A549 (cell line): ENCODE data around the gene BCAS1. TPM values are rescaled to one million over a fixed set of nuclear protein-coding genes. Genes with fewer than 3 reads are reported as not detected.

ENCODE experiments used
- ATAC-seq, 2 experiments: fragments of 200-7000 bp in 1 of 2; fragments of >200 bp in 1 of 2; cut with Nextera tagmentation in 1 of 2; cut with Tn5 transposase in 1 of 2; 3 replicates each; pipeline versions ENCODE4 v1.8.0 to v1.9.1; 2018 to 2020; ENCODE audit warnings: mild to moderate bottlenecking in 1 of 2, moderate library complexity in 1 of 2
- CTCF ChIA-PET: fragments of 300-600 bp; sonication (Branson Sonifier 250); formaldehyde crosslinking; extraction: SDS; loops from one replicate; lab custom pipeline; 2021; ENCODE audit warnings: antibody characterized with exemption, inconsistent platforms; lab: Yijun Ruan, JAX
- POLR2A ChIA-PET: fragments of 350-600 bp; formaldehyde crosslinking; extraction: SDS; loops from one replicate; lab custom pipeline; 2021; ENCODE audit warnings: antibody characterized with exemption, inconsistent platforms; lab: Yijun Ruan, JAX
- DNase-seq, 2 experiments: peaks; one replicate each; pipeline versions ENCODE4 v3.0.0 to v3.0.0-alpha.2; 2011 to 2016; ENCODE audit warnings: low read depth in 1 of 2, low spot score in 1 of 2
- FAIRE-seq: peaks from 2 replicates; lab custom pipeline; 2011; peaks lifted over from hg19 to GRCh38; lab: Jason Lieb, UNC
- H3K27ac ChIP-seq, 2 experiments: fragments of >200 bp; sonication (Bioruptor Twin); formaldehyde crosslinking; 3 replicates each; pipeline ENCODE4 v1.5.1; 2016 to 2017
- H3K4me1 ChIP-seq: fragments of >200 bp; sonication (Bioruptor Twin); formaldehyde crosslinking; 3 replicates; pipeline ENCODE4 v1.6.1; 2016
- H3K4me2 ChIP-seq: fragments of >200 bp; sonication (Bioruptor Twin); formaldehyde crosslinking; 3 replicates; pipeline ENCODE4 v1.6.1; 2016
- H3K4me3 ChIP-seq: fragments of >200 bp; sonication (Bioruptor Twin); formaldehyde crosslinking; 3 replicates; pipeline ENCODE4 v1.5.1; 2016
- H3K9me3 ChIP-seq: fragments of >200 bp; sonication (Bioruptor Twin); formaldehyde crosslinking; 3 replicates; pipeline ENCODE4 v1.6.1; 2016
- CHD4 ChIP-seq: fragments of 200-600 bp; sonication (generic); IDR thresholded peaks from 2 replicates; pipeline ENCODE4 v1.6.1; 2016; ENCODE audit warnings: antibody characterized with exemption, mild to moderate bottlenecking, borderline replicate concordance
- CTCF ChIP-seq: fragments of >200 bp; sonication (Bioruptor Twin); formaldehyde crosslinking; IDR thresholded peaks from 3 replicates; pipeline ENCODE4 v1.5.1; 2016
- E2F6 ChIP-seq: IDR thresholded peaks from 2 replicates; pipeline ENCODE4 v1.6.1; 2012; ENCODE audit warnings: low read depth, borderline replicate concordance
- EHF ChIP-seq: fragments of 250-450 bp; sonication (Bioruptor Pico); IDR thresholded peaks from 2 replicates; pipeline ENCODE4 v1.5.0; 2020; ENCODE audit warnings: mild to moderate bottlenecking
- HES2 ChIP-seq: fragments of >200 bp; sonication (Bioruptor Twin); formaldehyde crosslinking; IDR thresholded peaks from 2 replicates; pipeline ENCODE4 v1.6.1; 2016
- HEYL ChIP-seq: fragments of 250-450 bp; sonication (Bioruptor Pico); IDR thresholded peaks from 2 replicates; pipeline ENCODE4 v1.8.0; 2021; ENCODE audit warnings: mild to moderate bottlenecking, moderate library complexity
- HMGXB4 ChIP-seq: fragments of 250-450 bp; sonication (Bioruptor Pico); IDR thresholded peaks from 2 replicates; pipeline ENCODE4 v1.5.0; 2021; ENCODE audit warnings: mild to moderate bottlenecking, moderate library complexity, borderline replicate concordance
- JUN ChIP-seq, 2 experiments: fragments of >200 bp; sonication (Bioruptor Twin); formaldehyde crosslinking; IDR thresholded peaks; 2 replicates in 1 of 2; 3 replicates in 1 of 2; pipeline ENCODE4 v1.6.1; 2016 to 2017
- KDM1A ChIP-seq: fragments of 200-600 bp; sonication (generic); IDR thresholded peaks from 2 replicates; pipeline ENCODE4 v1.6.1; 2016; ENCODE audit warnings: low read depth, mild to moderate bottlenecking
- KDM5A ChIP-seq: fragments of 200-600 bp; sonication (generic); IDR thresholded peaks from 2 replicates; pipeline ENCODE4 v1.6.1; 2016; ENCODE audit warnings: antibody characterized with exemption, mild to moderate bottlenecking
- MAFK ChIP-seq: fragments of 450-650 bp; IDR thresholded peaks from 2 replicates; pipeline ENCODE4 v1.6.1; 2014; ENCODE audit not compliant: partially characterized antibody
- MAZ ChIP-seq: fragments of 150-350 bp; IDR thresholded peaks from 2 replicates; pipeline ENCODE4 v1.6.1; 2014; ENCODE audit warnings: antibody characterized with exemption, low read depth, low read length, borderline replicate concordance
- NFE2L2 ChIP-seq: fragments of 150-350 bp; conservative IDR thresholded peaks from 2 replicates; pipeline ENCODE4 v1.6.1; 2014; ENCODE audit warnings: low read length
- NR3C1 ChIP-seq: fragments of >200 bp; sonication (Bioruptor Twin); formaldehyde crosslinking; IDR thresholded peaks from 3 replicates; pipeline ENCODE4 v1.6.1; 2017
- PHF8 ChIP-seq: fragments of 200-600 bp; sonication (generic); IDR thresholded peaks from 2 replicates; pipeline ENCODE4 v1.6.1; 2016; ENCODE audit warnings: low read depth, mild to moderate bottlenecking, antibody characterized with exemption, moderate library complexity, borderline replicate concordance
- RARB ChIP-seq: fragments of 250-450 bp; sonication (Bioruptor Pico); IDR thresholded peaks from 2 replicates; pipeline ENCODE4 v1.8.0; 2021; ENCODE audit warnings: mild to moderate bottlenecking, moderate library complexity
- RCOR1 ChIP-seq: fragments of 150-350 bp; IDR thresholded peaks from 2 replicates; pipeline ENCODE4 v1.6.1; 2014; ENCODE audit warnings: antibody characterized with exemption, low read length, low read depth
- RNF2 ChIP-seq: fragments of 200-600 bp; sonication (generic); IDR thresholded peaks from 2 replicates; pipeline ENCODE4 v1.6.1; 2016; ENCODE audit warnings: low read depth, mild to moderate bottlenecking, antibody characterized with exemption, moderate library complexity, borderline replicate concordance
- SMC3 ChIP-seq: fragments of >200 bp; sonication (Bioruptor Twin); formaldehyde crosslinking; IDR thresholded peaks from 3 replicates; pipeline ENCODE4 v1.6.1; 2018; ENCODE audit warnings: inconsistent platforms
- SREBF2 ChIP-seq: fragments of 450-650 bp; IDR thresholded peaks from 2 replicates; pipeline ENCODE4 v1.6.1; 2014; ENCODE audit warnings: mild to moderate bottlenecking, moderate library complexity
- ZFP36 ChIP-seq: fragments of 450-650 bp; IDR thresholded peaks from 2 replicates; pipeline ENCODE4 v1.6.1; 2014; ENCODE audit warnings: borderline replicate concordance; ENCODE audit not compliant: partially characterized antibody
- ZSCAN20 ChIP-seq: fragments of 250-450 bp; sonication (Bioruptor Pico); IDR thresholded peaks from 2 replicates; pipeline ENCODE4 v1.8.0; 2022; ENCODE audit warnings: mild to moderate bottlenecking, moderate library complexity
- WGBS: methylation state at CpG from one replicate; pipeline ENCODE4 v1.1.6; 2017; ENCODE audit errors: missing lambda C conversion rate; 5-methylcytosine and 5-hydroxymethylcytosine counted together
- polyA plus RNA-seq, 4 experiments: library from polyadenylated mRNA; depleted of rRNA in 3 of 4; stranded (reverse); fragments of >200 nt; fragmentation: RNase III in 1 of 4; extraction: RNeasy Plus Mini Kit Qiagen cat#74134 plus additional on column Dnase treatment in 1 of 4; gene quantifications; 2 replicates in 3 of 4; 3 replicates in 1 of 4; pipeline ENCODE4 v1.2.3, GENCODE V29; 2011 to 2017

BCAS1 gene
- polyA plus RNA-seq, 2 of the 4 experiments (the other 2 are of a cell fraction): 1.4 to 3.9 TPM

- TF ChIP-seq RNF2: no peak
These were observed 67.7 kb downstream of the BCAS1 start (continued) for GRCh38 chr20:54002741-54003140.

GRCh38 chr20:54002056-54002575, 68.3 kb downstream of the BCAS1 start:
- CTCF ChIA-PET: no interaction called here
- no peak overlapping the region for H3K4me3 ChIP-seq
- no peak for ATAC-seq
- WGBS: 37% methylated on average over 2 of the region's 2 CpGs
- no peak overlapping the region for H3K27ac ChIP-seq
- POLR2A ChIA-PET: no interaction called here
- TF ChIP-seq NFE2L2 (no peak), HEYL (CRISPR knock-in tag) (no peak), RCOR1 (no peak), CHD4 (no peak), SREBF2 (no peak)
- H3K9me3 ChIP-seq: peaks cover 2% of the 10 kb centered on the region; the same call in 1 of the 3 replicates
- H3K4me1 ChIP-seq: no peaks in the 10 kb centered on the region
- DNase-seq: no peak
- no peak for FAIRE-seq
- H3K4me2 ChIP-seq: no peak overlapping the region

GRCh38 chr20:54000914-54001313, 69.5 kb downstream of the BCAS1 start:
- no peak for DNase-seq
- no peak overlapping the region for H3K4me3 ChIP-seq
- TF ChIP-seq MAZ (no peak), KDM1A (no peak), JUN (IDR thresholded peaks at IDR 0.05) (no peak), PHF8 (no peak), SREBF2 (no peak), EHF (CRISPR knock-in tag) (no peak), MAFK (no peak), HEYL (CRISPR knock-in tag) (no peak), E2F6 (no peak), HES2 (no peak), NR3C1 (no peak), HMGXB4 (CRISPR knock-in tag) (no peak), SMC3 (no peak), ZFP36 (no peak), CTCF (no peak), RARB (CRISPR knock-in tag) (no peak), ZSCAN20 (CRISPR knock-in tag) (no peak), KDM5A (no peak)
- TF ChIP-seq, all 56 proteins: peak for 0
- ATAC-seq (no peak), FAIRE-seq (no peak)
- CTCF ChIA-PET: no interaction called here
- POLR2A ChIA-PET: no interaction called here
- H3K4me1 ChIP-seq: no peaks in the 10 kb centered on the region
- no peak overlapping the region for H3K4me2 ChIP-seq
- 14% methylated on average over 2 of the region's 2 CpGs for WGBS
- H3K9me3 ChIP-seq: peaks cover 2% of the 10 kb centered on the region; the same call in 1 of the 3 replicates
- no peak overlapping the region for H3K27ac ChIP-seq
